Skin epidermis (tissue), 12 donors: ENCODE measurements around the gene ERC2.

Experiments used
- H3K27ac ChIP-seq, 21 experiments: fragments of 200-600 bp; sonication (generic) in 11 of 21; one replicate each; pipeline ENCODE4 v1.5.0; 2020; ENCODE audit warnings: mild to moderate bottlenecking in 3 of 21, inconsistent platforms in 2 of 21, moderate library complexity in 2 of 21
- H3K4me3 ChIP-seq, 7 experiments: fragments of 200-600 bp; sonication (generic) in 2 of 7; one replicate each; pipeline ENCODE4 v1.5.0; 2020; ENCODE audit warnings: inconsistent platforms in 2 of 7, mild to moderate bottlenecking in 2 of 7, moderate library complexity in 1 of 7

Gene ERC2

GRCh38 chr3:55828712-55829111, 639.6 kb downstream of the ERC2 start:
- H3K27ac ChIP-seq: no peak overlapping the region
- H3K4me3 ChIP-seq: no peak overlapping the region

DNA sequence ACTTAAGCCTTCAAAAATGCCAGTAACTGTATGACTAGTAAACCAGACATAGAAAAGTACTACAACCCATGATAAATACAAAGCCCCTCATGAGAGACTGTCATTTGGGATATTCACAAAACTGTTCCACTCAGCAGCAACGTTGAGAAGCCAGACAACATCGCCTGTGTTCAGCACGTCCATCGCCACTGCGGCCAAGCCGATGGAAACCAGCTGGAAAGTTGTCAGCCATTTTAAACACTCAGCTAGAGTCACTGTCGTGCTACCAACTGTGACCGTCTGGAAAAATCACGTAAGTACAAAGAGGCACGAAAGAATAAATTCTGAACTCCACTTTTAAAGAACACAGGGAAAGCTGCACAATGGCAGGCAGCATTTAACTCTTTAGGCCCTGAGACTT, 640.5 kb downstream of the ERC2 start:
- Histone ChIP-seq H3K4me3 (no peak overlapping the region), H3K27ac (no peak overlapping the region)

DNA sequence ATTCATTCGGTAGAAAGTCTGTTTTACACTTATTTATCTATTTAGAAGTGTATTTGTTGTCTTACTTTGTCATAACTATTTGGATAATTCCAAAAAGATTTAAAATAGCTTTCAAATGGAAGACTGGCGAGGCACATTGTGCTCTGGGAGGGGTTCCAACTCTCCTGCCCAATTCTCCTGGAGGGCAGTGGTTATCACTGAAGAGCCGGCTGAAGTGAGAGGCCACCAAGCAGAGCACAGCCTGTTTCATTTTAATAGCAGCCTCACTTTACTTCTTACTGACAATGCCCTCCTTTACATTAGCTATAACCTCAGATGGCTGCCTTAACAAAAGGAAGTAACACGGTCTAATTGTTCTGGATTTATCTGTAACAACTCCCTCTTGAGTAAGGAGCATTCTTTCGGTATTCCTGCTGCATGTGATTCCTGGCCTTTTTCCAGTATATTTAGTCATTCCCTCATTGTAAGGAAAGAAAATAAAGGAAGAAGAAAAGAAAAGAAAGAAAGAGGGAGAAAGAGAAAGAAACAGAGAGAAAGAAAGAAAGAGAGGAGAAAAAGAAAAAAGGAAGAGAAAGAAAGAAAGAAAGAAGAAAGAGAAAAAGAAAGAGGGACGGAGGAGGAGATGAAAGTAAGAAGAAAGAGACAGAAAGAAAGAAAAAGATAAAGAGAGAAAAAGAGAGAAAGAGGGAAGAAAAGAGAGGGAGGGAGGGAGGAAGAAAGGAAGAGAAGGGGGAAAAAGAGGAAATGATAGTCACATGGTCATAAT, 641.4 kb downstream of the ERC2 start:
- Histone ChIP-seq H3K27ac (no peak overlapping the region), H3K4me3 (no peak overlapping the region)

DNA sequence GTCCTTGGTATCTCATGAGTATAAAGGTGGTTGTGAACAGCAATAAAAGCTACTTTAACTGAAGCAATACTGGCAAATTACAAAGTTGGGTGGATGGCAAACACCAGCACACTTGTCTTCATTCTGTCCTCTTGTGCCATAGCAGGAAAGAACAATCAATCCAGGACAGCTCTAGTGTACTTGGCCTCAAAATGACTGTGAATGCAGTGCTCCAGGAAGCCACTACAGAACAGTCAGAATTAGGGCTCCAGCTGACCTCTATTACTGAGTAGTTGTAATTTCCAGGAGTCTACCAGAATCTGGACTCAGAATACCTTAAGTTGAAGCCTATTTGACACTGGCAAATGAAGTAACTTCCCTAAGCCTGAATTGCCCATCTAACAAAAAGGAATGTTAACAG, 642.2 kb downstream of the ERC2 start:
- no peak overlapping the region for H3K27ac ChIP-seq
- no peak overlapping the region for H3K4me3 ChIP-seq

- no peak overlapping the region for H3K27ac ChIP-seq
- no peak overlapping the region for H3K4me3 ChIP-seq
These were observed 643.9 kb downstream of the ERC2 start for GRCh38 chr3:55824406-55824805.

- no peak overlapping the region for H3K4me3 ChIP-seq
- H3K27ac ChIP-seq: no peak overlapping the region
These were observed 644.4 kb downstream of the ERC2 start for GRCh38 chr3:55823829-55824228.

GRCh38 chr3:55823001-55823400, 645.3 kb downstream of the ERC2 start:
- no peak overlapping the region for H3K27ac ChIP-seq
- H3K4me3 ChIP-seq: no peak overlapping the region

DNA sequence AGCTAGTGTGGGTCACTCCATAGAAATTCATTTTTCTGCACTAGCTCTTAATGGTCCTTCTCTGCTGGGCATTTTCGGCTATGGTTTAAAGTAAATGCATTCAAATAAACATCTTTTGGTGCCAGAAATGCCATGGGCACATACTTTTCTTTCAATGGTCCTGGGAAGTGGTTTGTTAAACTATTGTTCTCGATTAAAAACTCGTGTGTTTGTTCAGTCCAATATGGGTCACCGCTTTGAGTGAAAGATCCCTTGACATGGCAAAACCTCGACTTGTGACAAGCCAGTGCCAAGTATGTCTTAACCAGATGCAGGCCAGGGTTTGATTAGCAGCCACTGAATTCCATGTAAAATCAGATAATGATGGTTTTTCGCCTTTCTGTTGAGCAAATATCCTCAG, 649.3 kb downstream of the ERC2 start:
- Histone ChIP-seq H3K4me3 (no peak overlapping the region), H3K27ac (no peak overlapping the region)

DNA sequence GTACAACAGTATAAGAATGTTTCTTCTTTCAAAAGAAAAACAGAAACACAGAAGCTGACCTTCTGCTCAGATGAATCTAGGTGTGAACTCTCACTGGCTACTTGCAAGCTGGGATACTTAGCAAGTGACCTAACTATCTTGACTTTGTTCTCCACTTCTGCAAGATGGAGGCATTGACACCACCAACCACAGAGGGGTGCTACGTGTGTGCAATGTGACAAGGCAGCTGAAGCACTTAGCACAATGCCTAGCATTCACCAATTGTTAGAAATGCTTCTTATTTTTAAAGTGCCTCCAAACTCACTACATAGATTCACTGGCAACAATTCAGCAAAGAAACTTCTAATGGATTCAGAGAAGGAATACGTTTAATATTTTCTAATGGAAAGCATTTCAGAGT, 649.8 kb downstream of the ERC2 start:
- H3K4me3 ChIP-seq: no peak overlapping the region
- no peak overlapping the region for H3K27ac ChIP-seq

DNA sequence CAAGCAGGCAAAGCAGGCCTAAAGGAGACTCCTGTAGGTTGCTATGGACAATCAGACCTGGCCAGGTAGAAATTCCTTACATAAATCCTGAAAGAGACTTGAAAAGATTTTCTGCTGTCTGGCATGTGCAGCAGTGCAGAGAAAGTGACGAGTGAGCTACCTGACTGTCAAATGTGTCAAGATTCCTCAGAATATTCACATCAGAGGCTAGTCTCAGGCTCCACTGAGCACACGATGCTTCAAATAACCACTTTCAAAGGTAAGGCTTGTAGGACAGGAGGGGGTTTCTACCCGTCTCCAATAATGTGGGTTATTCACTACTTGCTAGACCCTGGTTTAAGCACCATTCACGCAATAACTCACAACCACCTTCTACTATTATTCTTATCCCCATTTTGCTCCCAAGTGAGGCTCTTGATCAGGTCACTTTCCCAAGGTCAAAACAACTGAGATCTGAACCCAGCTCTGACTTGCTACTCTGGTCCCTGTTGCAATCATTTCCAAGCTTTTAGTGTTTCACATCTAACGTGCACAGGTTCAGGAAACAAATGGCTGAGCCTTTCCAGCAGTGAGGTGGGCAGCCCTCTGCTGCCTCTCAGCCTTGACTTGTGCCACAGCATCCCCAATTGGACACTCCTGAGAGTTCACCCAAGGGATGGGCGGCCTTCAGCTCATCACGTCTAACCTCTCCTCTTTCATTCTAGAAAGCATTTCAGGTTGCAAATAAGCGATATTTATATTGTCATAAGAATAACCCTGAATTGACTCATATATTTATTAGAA, 651.3 kb downstream of the ERC2 start:
- H3K27ac ChIP-seq: no peak overlapping the region
- H3K4me3 ChIP-seq: no peak overlapping the region

GRCh38 chr3:55815262-55815661, 653.0 kb downstream of the ERC2 start:
- Histone ChIP-seq H3K4me3 (no peak overlapping the region), H3K27ac (no peak overlapping the region)

- no peak overlapping the region for H3K4me3 ChIP-seq
- H3K27ac ChIP-seq: no peak overlapping the region
These were observed 654.8 kb downstream of the ERC2 start for GRCh38 chr3:55813268-55814097.

- H3K4me3 ChIP-seq: no peak overlapping the region
- H3K27ac ChIP-seq: no peak overlapping the region
These were observed 655.8 kb downstream of the ERC2 start for GRCh38 chr3:55812394-55813013.

- H3K4me3 ChIP-seq: no peak overlapping the region
These were observed 661.1 kb downstream of the ERC2 start for GRCh38 chr3:55807210-55807609.

GRCh38 chr3:55805169-55805568, 663.1 kb downstream of the ERC2 start:
- no peak overlapping the region for H3K4me3 ChIP-seq
- H3K27ac ChIP-seq: no peak overlapping the region

More at GRCh38 chr3:55807210-55807609, 661.1 kb downstream of the ERC2 start:
- no peak overlapping the region for H3K27ac ChIP-seq

- no peak overlapping the region for H3K27ac ChIP-seq
These were observed 663.8 kb downstream of the ERC2 start for GRCh38 chr3:55804170-55805095.

DNA sequence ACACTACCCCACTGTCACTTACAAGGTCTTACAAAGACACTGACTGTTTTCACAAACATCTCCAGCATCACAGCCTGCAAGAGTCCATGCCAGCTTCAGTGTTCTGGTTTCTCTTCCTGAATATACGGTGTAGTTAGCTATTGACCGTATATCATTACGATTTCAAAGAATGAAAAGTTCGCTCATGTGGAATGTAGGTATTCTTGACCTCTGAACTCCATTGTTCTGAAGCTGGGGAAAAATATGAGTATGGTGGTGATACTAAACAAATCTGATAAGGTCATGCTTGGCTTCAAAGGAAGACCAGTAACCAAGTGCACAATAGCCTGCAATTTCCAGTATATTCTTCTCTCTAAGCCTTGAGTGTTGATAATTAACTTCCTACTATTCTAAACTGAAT, 665.5 kb downstream of the ERC2 start:
- no peak overlapping the region for H3K27ac ChIP-seq

More at GRCh38 chr3:55804170-55805095, 663.8 kb downstream of the ERC2 start:
- H3K4me3 ChIP-seq: no peak overlapping the region

DNA sequence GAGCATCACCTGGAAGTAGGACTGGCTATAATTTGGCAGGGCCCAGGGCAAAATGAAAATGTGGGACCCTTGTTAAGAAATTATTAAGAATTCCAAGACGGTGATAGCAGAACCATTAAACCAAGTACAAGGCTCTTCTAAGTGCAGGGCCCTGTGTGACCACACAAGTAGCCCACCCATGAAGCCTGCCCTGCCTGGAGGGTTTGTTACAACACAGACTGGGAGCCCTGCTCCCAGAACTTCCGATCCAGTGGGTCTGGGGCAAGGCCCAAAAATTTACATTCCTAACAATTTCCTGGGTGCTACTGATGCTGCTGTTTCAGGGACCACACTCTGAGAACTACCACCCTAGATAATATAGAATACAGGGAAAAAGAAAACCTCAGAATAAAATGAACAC, 666.6 kb downstream of the ERC2 start:
- Histone ChIP-seq H3K27ac (no peak overlapping the region), H3K4me3 (no peak overlapping the region)

More for the DNA sequence above, 665.5 kb downstream of the ERC2 start:
- no peak overlapping the region for H3K4me3 ChIP-seq

DNA sequence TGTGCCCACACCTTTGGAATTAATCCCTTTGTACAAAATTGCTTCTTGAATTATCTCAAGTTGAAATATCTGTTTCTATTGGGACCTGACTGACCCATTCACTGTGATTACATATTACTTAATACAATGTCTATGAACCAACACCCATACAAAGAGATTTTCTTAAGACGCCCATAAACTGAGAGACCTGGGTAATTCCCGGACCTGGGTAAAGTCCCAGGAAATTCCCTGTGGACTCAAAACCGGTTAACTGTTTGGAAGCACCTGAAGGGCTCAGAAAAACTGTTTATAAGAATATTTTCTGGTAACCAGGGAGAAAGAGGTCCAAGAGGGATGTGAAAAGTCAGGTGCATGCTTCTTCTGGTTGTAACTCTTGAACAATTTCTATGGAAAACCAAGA, 667.2 kb downstream of the ERC2 start:
- no peak overlapping the region for H3K4me3 ChIP-seq
- no peak overlapping the region for H3K27ac ChIP-seq
